ENCODE measurements around the gene TACC2. TPM values are rescaled to one million over a fixed set of nuclear protein-coding genes. Genes with fewer than 3 reads are reported as not detected.

Gene TACC2
- polyA plus RNA-seq, 3 donors from 2014 or later: not detected

- H3K36me3 Mint-ChIP-seq: no peaks in the 10 kb centered on the region
- no peaks in the 10 kb centered on the region for H3K4me1 Mint-ChIP-seq
- H3K27ac Mint-ChIP-seq: no peak overlapping the region
- no peak for DNase-seq
- no peaks in the 10 kb centered on the region for H3K9me3 Mint-ChIP-seq
- no peaks in the 10 kb centered on the region for H3K27me3 Mint-ChIP-seq (ENCODE audit: low read depth in 3 of 3)
- no peak overlapping the region for H3K4me3 Mint-ChIP-seq
Observed at GRCh38 chr10:122171302-122172075, 182.5 kb downstream of the TACC2 start.

- H3K27me3 Mint-ChIP-seq (ENCODE audit: low read depth in 3 of 3): peaks cover 2 to 3% (median 2%) of the 10 kb centered on the region in 3 donors
Observed at GRCh38 chr10:122172361-122173008, 183.5 kb downstream of the TACC2 start.

GRCh38 chr10:122173337-122173736, 184.4 kb downstream of the TACC2 start:
- no peaks in the 10 kb centered on the region for H3K4me1 Mint-ChIP-seq
- DNase-seq: no peak
- no peaks in the 10 kb centered on the region for H3K36me3 Mint-ChIP-seq
- H3K27me3 Mint-ChIP-seq (ENCODE audit: low read depth in 3 of 3): peaks cover 2 to 6% (median 3%) of the 10 kb centered on the region in 3 donors
- H3K9me3 Mint-ChIP-seq: no peaks in the 10 kb centered on the region
- H3K4me3 Mint-ChIP-seq: no peak overlapping the region
- H3K27ac Mint-ChIP-seq: no peak overlapping the region

More at GRCh38 chr10:122172361-122173008, 183.5 kb downstream of the TACC2 start:
- Mint-ChIP-seq H3K4me3 (no peak overlapping the region), H3K4me1 (no peaks in the 10 kb centered on the region), H3K36me3 (no peaks in the 10 kb centered on the region), H3K9me3 (no peaks in the 10 kb centered on the region), H3K27ac (no peak overlapping the region)
- DNase-seq: no peak

GRCh38 chr10:122173766-122174435, 184.9 kb downstream of the TACC2 start:
- Mint-ChIP-seq H3K36me3 (no peaks in the 10 kb centered on the region), H3K27ac (no peak overlapping the region), H3K27me3 (ENCODE audit: low read depth in 3 of 3) (peaks cover 2 to 6% (median 3%) of the 10 kb centered on the region in 3 donors), H3K4me3 (no peak overlapping the region), H3K4me1 (no peaks in the 10 kb centered on the region), H3K9me3 (no peaks in the 10 kb centered on the region)
- DNase-seq: no peak

- Mint-ChIP-seq H3K27me3 (ENCODE audit: low read depth in 3 of 3) (peaks cover 2 to 6% (median 5%) of the 10 kb centered on the region in 3 donors), H3K4me1 (no peaks in the 10 kb centered on the region), H3K27ac (no peak overlapping the region), H3K9me3 (no peaks in the 10 kb centered on the region), H3K4me3 (no peak overlapping the region), H3K36me3 (no peaks in the 10 kb centered on the region)
- no peak for DNase-seq
Observed at GRCh38 chr10:122176232-122177213, 187.6 kb downstream of the TACC2 start.

GRCh38 chr10:122178655-122179054, 189.7 kb downstream of the TACC2 start:
- no peaks in the 10 kb centered on the region for H3K4me1 Mint-ChIP-seq
- no peak overlapping the region for H3K27ac Mint-ChIP-seq
- H3K27me3 Mint-ChIP-seq (ENCODE audit: low read depth in 3 of 3): peaks cover 2 to 6% (median 5%) of the 10 kb centered on the region in 3 donors
- no peaks in the 10 kb centered on the region for H3K36me3 Mint-ChIP-seq
- H3K4me3 Mint-ChIP-seq: no peak overlapping the region
- no peaks in the 10 kb centered on the region for H3K9me3 Mint-ChIP-seq
- no peak for DNase-seq

- H3K27ac Mint-ChIP-seq: no peak overlapping the region
- no peaks in the 10 kb centered on the region for H3K4me1 Mint-ChIP-seq
- H3K9me3 Mint-ChIP-seq: no peaks in the 10 kb centered on the region
- H3K36me3 Mint-ChIP-seq: no peaks in the 10 kb centered on the region
- no peak for DNase-seq
- H3K4me3 Mint-ChIP-seq: no peak overlapping the region
- peaks cover 2 to 6% (median 5%) of the 10 kb centered on the region in 3 donors for H3K27me3 Mint-ChIP-seq (ENCODE audit: low read depth in 3 of 3)
Observed at GRCh38 chr10:122181041-122181732, 192.2 kb downstream of the TACC2 start.

GRCh38 chr10:122181876-122182275, 192.9 kb downstream of the TACC2 start:
- peaks cover 2 to 5% (median 4%) of the 10 kb centered on the region in 3 donors for H3K27me3 Mint-ChIP-seq (ENCODE audit: low read depth in 3 of 3)
- no peak for DNase-seq
- H3K27ac Mint-ChIP-seq: no peak overlapping the region

GRCh38 chr10:122182308-122182707, 193.3 kb downstream of the TACC2 start:
- no peak overlapping the region for H3K27ac Mint-ChIP-seq
- H3K9me3 Mint-ChIP-seq: no peaks in the 10 kb centered on the region
- no peak overlapping the region for H3K4me3 Mint-ChIP-seq
- DNase-seq: no peak
- H3K36me3 Mint-ChIP-seq: no peaks in the 10 kb centered on the region
- H3K4me1 Mint-ChIP-seq: no peaks in the 10 kb centered on the region
- peaks cover 0 to 4% (median 4%) of the 10 kb centered on the region in 3 donors for H3K27me3 Mint-ChIP-seq (ENCODE audit: low read depth in 3 of 3)

More at GRCh38 chr10:122181876-122182275, 192.9 kb downstream of the TACC2 start:
- Mint-ChIP-seq H3K4me3 (no peak overlapping the region), H3K4me1 (no peaks in the 10 kb centered on the region), H3K36me3 (no peaks in the 10 kb centered on the region), H3K9me3 (no peaks in the 10 kb centered on the region)

- no peak for DNase-seq
- H3K27ac Mint-ChIP-seq: no peak overlapping the region
- no peaks in the 10 kb centered on the region for H3K4me1 Mint-ChIP-seq
- H3K9me3 Mint-ChIP-seq: no peaks in the 10 kb centered on the region
- H3K27me3 Mint-ChIP-seq (ENCODE audit: low read depth in 3 of 3): peaks cover 0 to 2% (median 0%) of the 10 kb centered on the region in 3 donors
- H3K36me3 Mint-ChIP-seq: no peaks in the 10 kb centered on the region
- no peak overlapping the region for H3K4me3 Mint-ChIP-seq
Observed at GRCh38 chr10:122184254-122184653, 195.3 kb downstream of the TACC2 start.

- Mint-ChIP-seq H3K27me3 (ENCODE audit: low read depth in 3 of 3) (peaks cover 0 to 2% (median 0%) of the 10 kb centered on the region in 3 donors), H3K36me3 (no peaks in the 10 kb centered on the region), H3K27ac (no peak overlapping the region), H3K4me3 (no peak overlapping the region), H3K4me1 (no peaks in the 10 kb centered on the region), H3K9me3 (no peaks in the 10 kb centered on the region)
- DNase-seq: no peak
Observed at GRCh38 chr10:122185643-122186042, 196.7 kb downstream of the TACC2 start.

GRCh38 chr10:122186816-122187810, 198.2 kb downstream of the TACC2 start:
- no peak for DNase-seq
- Mint-ChIP-seq H3K27me3 (ENCODE audit: low read depth in 3 of 3) (no peaks in the 10 kb centered on the region), H3K36me3 (no peaks in the 10 kb centered on the region), H3K4me1 (no peaks in the 10 kb centered on the region), H3K27ac (no peak overlapping the region), H3K9me3 (no peaks in the 10 kb centered on the region), H3K4me3 (no peak overlapping the region)

Data from immature natural killer cell (primary cell).